GM19239 (cell line): ENCODE results near the gene DDX59.

Experiments
- DNase-seq: peaks from one replicate; pipeline ENCODE4 v3.0.0; 2011; ENCODE audit warnings: low spot score; ENCODE audit not compliant: insufficient read length
- FAIRE-seq: peaks from 2 replicates; lab custom pipeline; 2011; peaks lifted over from hg19 to GRCh38; lab: Jason Lieb, UNC

The DDX59 gene

GRCh38 chr1:200669314-200670241 lies at the start of gene DDX59:
Gene DDX59 (minus strand): TSS chr1:200669907. CDS start chr1:200666740, 3,167 bp downstream.
- peak; percentile 70 for FAIRE-seq

GRCh38 chr1:200714504-200715187 lies 44.9 kb upstream of the DDX59 start:
- DNase-seq, result no peak
- no peak for FAIRE-seq

More at GRCh38 chr1:200669314-200670241, at the start of gene DDX59:
- peak; percentile 85 for DNase-seq

- FAIRE-seq (peak; percentile 44), DNase-seq (no peak)
Observed at GRCh38 chr1:200710166-200710565, 40.5 kb upstream of the DDX59 start.

- DNase-seq (no peak), FAIRE-seq (no peak)
Observed at GRCh38 chr1:200708769-200709168, 39.1 kb upstream of the DDX59 start.

GRCh38 chr1:200708161-200708560 lies 38.5 kb upstream of the DDX59 start:
- no peak for FAIRE-seq

GRCh38 chr1:200707116-200707515 lies 37.4 kb upstream of the DDX59 start:
- FAIRE-seq (no peak), DNase-seq (no peak)

More at GRCh38 chr1:200708161-200708560, 38.5 kb upstream of the DDX59 start:
- no peak for DNase-seq

GRCh38 chr1:200706111-200706814 lies 36.6 kb upstream of the DDX59 start:
- no peak for DNase-seq
- no peak for FAIRE-seq

- FAIRE-seq, result no peak
- DNase-seq, result no peak
Observed at GRCh38 chr1:200704986-200705500, 35.3 kb upstream of the DDX59 start.

GRCh38 chr1:200699871-200700270 lies 30.2 kb upstream of the DDX59 start:
- no peak for FAIRE-seq
- no peak for DNase-seq

- DNase-seq (no peak), FAIRE-seq (no peak)
Observed at GRCh38 chr1:200694738-200695137, 25.0 kb upstream of the DDX59 start.

- DNase-seq (no peak), FAIRE-seq (no peak)
Observed at GRCh38 chr1:200693327-200693726, 23.6 kb upstream of the DDX59 start.

- FAIRE-seq, result no peak
- DNase-seq, result no peak
Observed at GRCh38 chr1:200692316-200692715, 22.6 kb upstream of the DDX59 start.

GRCh38 chr1:200686620-200687019 lies 16.9 kb upstream of the DDX59 start:
- no peak for FAIRE-seq
- DNase-seq, result no peak

GRCh38 chr1:200684015-200684414 lies 14.3 kb upstream of the DDX59 start:
- FAIRE-seq, result no peak
- no peak for DNase-seq

GRCh38 chr1:200683298-200683697 lies 13.6 kb upstream of the DDX59 start:
- DNase-seq (no peak), FAIRE-seq (no peak)

GRCh38 chr1:200681231-200681630 lies 11.5 kb upstream of the DDX59 start:
- DNase-seq (no peak), FAIRE-seq (no peak)

GRCh38 chr1:200676829-200677228 lies 7.1 kb upstream of the DDX59 start:
- DNase-seq (no peak), FAIRE-seq (no peak)

- no peak for DNase-seq
- FAIRE-seq, result no peak
Observed at GRCh38 chr1:200675588-200675852, 5.8 kb upstream of the DDX59 start.

- DNase-seq (no peak), FAIRE-seq (no peak)
Observed at GRCh38 chr1:200674838-200675587, 5.3 kb upstream of the DDX59 start.
